Activated T-helper 17 cell treated with anti-CD3 and anti-CD28 coated beads, Interleukin-2, amount 50 U/mL, for 72 hours (primary cell): ENCODE results near the gene EIF4G3. TPM values are rescaled to one million over a fixed set of nuclear protein-coding genes. Genes with fewer than 3 reads are reported as not detected.
A peak's percentile ranks its signal among the peaks of the same experiment; 100 is the strongest.
"Not testable (repeated sequence)": the region's sequence is repeated elsewhere in the genome, so short reads cannot be mapped to it uniquely, and the experiment has no call there.

Experiments
- ATAC-seq: fragments of 150-1000 bp; cut with Tn5 transposase; replicated peaks from 2 replicates; pipeline ENCODE4 v1.10.0; 2021; ENCODE audit warnings: mild to moderate bottlenecking, moderate library complexity
- H3K27ac Mint-ChIP-seq: one replicate; pipeline ENCODE4 v1.8.0; 2022; ENCODE audit warnings: mixed read lengths
- H3K27me3 Mint-ChIP-seq: one replicate; pipeline ENCODE4 v1.8.0; 2022; ENCODE audit warnings: mixed read lengths
- H3K36me3 Mint-ChIP-seq: one replicate; pipeline ENCODE4 v1.8.0; 2022; ENCODE audit warnings: low read depth, mild to moderate bottlenecking, mixed read lengths
- H3K4me1 Mint-ChIP-seq: one replicate; pipeline ENCODE4 v1.8.0; 2022; ENCODE audit warnings: mixed read lengths
- H3K4me3 Mint-ChIP-seq: one replicate; pipeline ENCODE4 v1.8.0; 2022; ENCODE audit warnings: mild to moderate bottlenecking, mixed read lengths
- H3K9me3 Mint-ChIP-seq: one replicate; pipeline ENCODE4 v1.8.0; 2022; ENCODE audit warnings: mixed read lengths
- total RNA-seq, 2 donors: library from RNA; stranded (reverse); gene quantifications; one replicate each; pipeline ENCODE4 v1.2.3, GENCODE V29; 2022

EIF4G3 gene
- total RNA-seq, 2 donors from 2014 or later, result 32.9 to 56.2 TPM

GRCh38 chr1:20834192-20834591 lies 342.5 kb downstream of the EIF4G3 start:
- Mint-ChIP-seq H3K27me3 (no peaks in the 10 kb centered on the region), H3K36me3 (peaks cover 38% of the 10 kb centered on the region), H3K27ac (no peak overlapping the region), H3K4me3 (no peak overlapping the region), H3K9me3 (no peaks in the 10 kb centered on the region), H3K4me1 (no peaks in the 10 kb centered on the region)
- ATAC-seq, result no peak

DNA sequence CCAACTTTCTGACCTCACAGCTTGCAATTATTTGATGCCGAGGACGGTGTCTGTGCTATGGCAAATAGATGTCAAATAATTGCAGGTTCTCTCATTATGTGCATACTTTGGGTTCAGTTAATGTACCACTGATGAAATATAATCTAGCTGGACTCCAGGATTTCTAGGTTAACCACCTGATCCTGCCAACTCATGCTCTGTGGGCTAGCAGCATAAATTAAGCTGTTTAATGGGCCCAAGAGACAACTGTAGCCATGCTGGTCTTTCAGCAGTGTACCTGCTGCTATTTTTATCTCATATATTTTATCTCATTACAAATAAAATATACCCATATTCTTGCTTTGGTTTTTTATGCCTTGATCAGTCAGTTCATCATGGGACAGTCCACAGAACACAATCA lies 346.3 kb downstream of the EIF4G3 start:
- ATAC-seq, result no peak
- Mint-ChIP-seq H3K9me3 (no peaks in the 10 kb centered on the region), H3K36me3 (peaks cover 50% of the 10 kb centered on the region), H3K4me1 (no peaks in the 10 kb centered on the region), H3K27me3 (no peaks in the 10 kb centered on the region), H3K27ac (no peak overlapping the region), H3K4me3 (no peak overlapping the region)

- no peak for ATAC-seq
- no peak overlapping the region for H3K27ac Mint-ChIP-seq
- H3K9me3 Mint-ChIP-seq, result no peaks in the 10 kb centered on the region
- H3K36me3 Mint-ChIP-seq, result peaks cover 50% of the 10 kb centered on the region
- no peak overlapping the region for H3K4me3 Mint-ChIP-seq
- H3K4me1 Mint-ChIP-seq, result no peaks in the 10 kb centered on the region
- no peaks in the 10 kb centered on the region for H3K27me3 Mint-ChIP-seq
Observed at GRCh38 chr1:20829946-20830345, 346.8 kb downstream of the EIF4G3 start.

- no peaks in the 10 kb centered on the region for H3K27me3 Mint-ChIP-seq
- ATAC-seq, result no peak
- H3K9me3 Mint-ChIP-seq, result no peaks in the 10 kb centered on the region
- H3K4me3 Mint-ChIP-seq, result no peak overlapping the region
- H3K27ac Mint-ChIP-seq, result no peak overlapping the region
- peaks cover 51% of the 10 kb centered on the region for H3K36me3 Mint-ChIP-seq
- H3K4me1 Mint-ChIP-seq, result no peaks in the 10 kb centered on the region
Observed at GRCh38 chr1:20829531-20829930, 347.2 kb downstream of the EIF4G3 start.

DNA sequence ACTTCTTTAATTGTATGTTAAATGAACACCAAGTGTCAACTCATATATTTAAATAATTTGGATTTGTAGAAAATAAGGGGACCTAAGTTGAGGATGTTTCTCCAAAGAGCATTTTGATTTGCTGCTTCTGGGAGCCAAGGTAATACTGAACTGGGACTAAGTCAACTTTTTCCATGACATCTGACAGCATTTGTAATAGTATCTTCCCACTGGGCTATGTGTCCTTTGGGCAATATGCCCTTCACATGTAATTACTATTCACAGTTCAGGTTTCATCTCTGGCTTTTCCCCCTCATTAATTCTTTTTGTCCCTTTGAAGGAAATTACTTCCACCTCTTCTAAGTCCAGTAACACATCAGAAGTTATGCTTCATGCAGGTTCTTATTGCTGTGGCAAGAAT lies 352.9 kb downstream of the EIF4G3 start:
- no peak overlapping the region for H3K27ac Mint-ChIP-seq
- no peaks in the 10 kb centered on the region for H3K9me3 Mint-ChIP-seq
- ATAC-seq, result no peak
- peaks cover 62% of the 10 kb centered on the region for H3K36me3 Mint-ChIP-seq
- no peak overlapping the region for H3K4me3 Mint-ChIP-seq
- no peaks in the 10 kb centered on the region for H3K27me3 Mint-ChIP-seq
- no peaks in the 10 kb centered on the region for H3K4me1 Mint-ChIP-seq

DNA sequence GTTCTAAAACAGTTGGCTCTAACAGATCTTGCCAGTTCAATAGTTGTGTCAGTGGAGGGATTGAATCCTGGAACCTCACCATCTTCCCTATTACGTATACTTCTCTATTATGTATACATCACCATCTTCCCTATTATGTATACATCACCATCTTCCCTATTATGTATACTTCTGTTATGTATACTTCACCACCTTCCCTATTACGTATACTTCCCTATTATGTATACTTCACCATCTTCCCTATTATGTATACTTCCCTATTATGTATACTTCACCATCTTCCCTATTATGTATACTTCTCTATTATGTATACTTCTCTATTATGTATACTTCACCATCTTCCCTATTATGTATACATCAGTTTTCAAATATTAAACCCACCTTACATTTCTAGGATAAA lies 355.2 kb downstream of the EIF4G3 start:
- no peaks in the 10 kb centered on the region for H3K27me3 Mint-ChIP-seq
- H3K9me3 Mint-ChIP-seq, result no peaks in the 10 kb centered on the region
- peaks cover 52% of the 10 kb centered on the region for H3K36me3 Mint-ChIP-seq
- H3K4me3 Mint-ChIP-seq, result no peak overlapping the region
- no peaks in the 10 kb centered on the region for H3K4me1 Mint-ChIP-seq
- no peak for ATAC-seq
- no peak overlapping the region for H3K27ac Mint-ChIP-seq

DNA sequence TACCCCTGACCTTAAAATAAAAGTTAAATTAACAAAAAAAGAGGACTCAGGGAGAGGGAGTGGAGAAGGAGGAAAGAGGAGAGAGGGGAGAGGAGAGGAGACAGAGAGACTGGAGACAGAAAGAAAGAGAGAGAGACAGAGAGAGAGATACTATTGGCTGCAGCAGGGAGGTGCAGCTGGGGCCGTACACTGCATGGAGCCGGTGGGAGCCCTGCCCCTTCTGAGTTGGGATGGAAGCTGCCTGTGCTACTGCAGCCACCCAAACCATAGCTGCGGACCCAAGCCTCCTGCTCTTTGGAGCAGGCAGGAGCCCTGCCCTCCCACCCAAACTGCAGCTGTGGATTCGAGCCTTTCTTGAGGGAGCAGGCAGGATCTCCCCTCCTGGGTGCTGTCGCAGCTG lies 356.9 kb downstream of the EIF4G3 start:
- Mint-ChIP-seq H3K27ac (peak overlapping the region; percentile 23), H3K4me1 (no peaks in the 10 kb centered on the region), H3K4me3 (no peak overlapping the region), H3K36me3 (peaks cover 43% of the 10 kb centered on the region), H3K27me3 (no peaks in the 10 kb centered on the region), H3K9me3 (no peaks in the 10 kb centered on the region)
- no peak for ATAC-seq

GRCh38 chr1:20814534-20814871 lies 362.2 kb downstream of the EIF4G3 start:
- peaks cover 21% of the 10 kb centered on the region for H3K36me3 Mint-ChIP-seq
- H3K4me1 Mint-ChIP-seq, result no peaks in the 10 kb centered on the region
- H3K9me3 Mint-ChIP-seq, result no peaks in the 10 kb centered on the region
- no peak for ATAC-seq
- no peak overlapping the region for H3K27ac Mint-ChIP-seq
- no peak overlapping the region for H3K4me3 Mint-ChIP-seq
- H3K27me3 Mint-ChIP-seq, result no peaks in the 10 kb centered on the region

- Mint-ChIP-seq H3K27me3 (no peaks in the 10 kb centered on the region), H3K9me3 (no peaks in the 10 kb centered on the region), H3K4me1 (no peaks in the 10 kb centered on the region), H3K27ac (no peak overlapping the region), H3K36me3 (peaks cover 19% of the 10 kb centered on the region), H3K4me3 (no peak overlapping the region)
- ATAC-seq, result no peak
Observed at GRCh38 chr1:20811916-20812315, 364.8 kb downstream of the EIF4G3 start.

DNA sequence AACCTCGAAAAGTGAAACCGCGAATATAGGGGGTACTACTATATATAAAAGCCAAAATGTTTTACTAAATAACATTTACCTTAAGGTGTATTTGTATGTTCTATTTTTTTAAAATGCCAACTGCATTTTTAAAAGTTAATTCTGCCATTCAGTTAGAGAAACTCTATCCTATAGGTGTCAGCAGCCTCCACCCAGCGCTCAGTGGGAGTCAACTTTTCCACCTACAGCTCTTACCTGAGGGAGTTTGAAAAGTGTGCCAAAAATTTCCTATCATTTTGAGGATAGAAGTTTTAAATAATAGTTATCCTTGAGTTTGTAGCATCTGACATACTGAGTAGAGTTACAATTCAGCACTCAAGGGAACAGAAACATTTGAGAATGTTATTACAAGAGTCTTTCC lies 383.5 kb downstream of the EIF4G3 start:
- Mint-ChIP-seq H3K36me3 (no peaks in the 10 kb centered on the region), H3K4me1 (no peaks in the 10 kb centered on the region), H3K27ac (no peak overlapping the region), H3K27me3 (no peaks in the 10 kb centered on the region), H3K9me3 (no peaks in the 10 kb centered on the region), H3K4me3 (no peak overlapping the region)
- ATAC-seq, result no peak

DNA sequence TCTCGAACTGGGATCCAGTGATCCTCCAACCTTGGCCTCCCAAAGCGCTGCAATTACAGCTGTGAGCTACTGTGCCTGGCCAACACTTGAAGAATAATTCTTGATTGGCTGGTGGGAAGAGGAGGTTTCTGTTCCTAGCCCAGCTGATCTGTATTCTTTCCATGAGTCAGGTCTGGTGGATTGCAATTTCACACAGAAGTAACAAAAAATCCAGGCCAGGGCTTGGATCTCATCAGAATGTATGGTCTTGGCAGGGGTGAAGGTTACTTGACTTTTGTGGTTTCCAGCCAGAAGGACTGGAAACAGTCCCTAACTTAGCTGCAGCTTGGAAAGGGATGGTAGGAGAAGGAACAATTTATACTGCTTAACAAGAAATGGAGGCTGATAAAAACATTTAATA lies 384.5 kb downstream of the EIF4G3 start:
- no peak overlapping the region for H3K27ac Mint-ChIP-seq
- no peak for ATAC-seq

DNA sequence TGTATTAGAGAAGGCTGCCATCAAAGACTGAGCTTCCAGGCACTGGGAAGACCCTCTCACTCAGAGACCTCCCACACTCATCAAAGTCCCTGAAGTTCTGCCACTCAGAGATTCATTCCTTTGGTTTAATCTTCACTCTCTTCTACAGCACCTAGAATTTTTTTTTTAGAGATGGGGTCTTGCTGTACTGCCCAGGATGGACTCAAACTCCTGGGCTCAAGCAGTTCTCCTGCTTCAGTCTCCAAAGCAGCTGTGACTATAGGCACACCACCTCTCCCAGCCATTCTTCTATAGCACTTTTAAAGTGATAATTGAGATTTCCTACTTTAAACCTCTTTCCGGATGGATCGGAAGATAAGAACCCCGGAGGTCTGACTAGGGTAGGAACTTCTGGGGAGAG lies 385.9 kb downstream of the EIF4G3 start:
- peaks cover 7% of the 10 kb centered on the region for H3K4me1 Mint-ChIP-seq
- no peak overlapping the region for H3K4me3 Mint-ChIP-seq
- H3K36me3 Mint-ChIP-seq, result peaks cover 6% of the 10 kb centered on the region
- no peaks in the 10 kb centered on the region for H3K9me3 Mint-ChIP-seq
- no peak overlapping the region for H3K27ac Mint-ChIP-seq
- no peaks in the 10 kb centered on the region for H3K27me3 Mint-ChIP-seq
- ATAC-seq, result no peak

More for the DNA sequence above, 384.5 kb downstream of the EIF4G3 start:
- Mint-ChIP-seq H3K9me3 (no peaks in the 10 kb centered on the region), H3K36me3 (no peaks in the 10 kb centered on the region), H3K27me3 (no peaks in the 10 kb centered on the region), H3K4me1 (peaks cover 7% of the 10 kb centered on the region), H3K4me3 (no peak overlapping the region)

GRCh38 chr1:20789598-20789997 lies 387.1 kb downstream of the EIF4G3 start:
- H3K9me3 Mint-ChIP-seq, ATAC-seq, H3K27me3 Mint-ChIP-seq: not testable (repeated sequence)

GRCh38 chr1:20787840-20788795 lies 388.6 kb downstream of the EIF4G3 start:
- no peak for ATAC-seq
- H3K27ac Mint-ChIP-seq, result peak overlapping the region; percentile 92
- H3K4me3 Mint-ChIP-seq, result peak overlapping the region; percentile 92
- H3K36me3 Mint-ChIP-seq, result peaks cover 13% of the 10 kb centered on the region
- no peaks in the 10 kb centered on the region for H3K9me3 Mint-ChIP-seq
- peaks cover 7% of the 10 kb centered on the region for H3K4me1 Mint-ChIP-seq
- H3K27me3 Mint-ChIP-seq, result no peaks in the 10 kb centered on the region

More at GRCh38 chr1:20789598-20789997, 387.1 kb downstream of the EIF4G3 start:
- peaks cover 13% of the 10 kb centered on the region for H3K36me3 Mint-ChIP-seq
- H3K27ac Mint-ChIP-seq, H3K4me1 Mint-ChIP-seq, H3K4me3 Mint-ChIP-seq: not testable (repeated sequence)

- no peaks in the 10 kb centered on the region for H3K9me3 Mint-ChIP-seq
- peak within 1 kb of the TSS; percentile 92 for H3K27ac Mint-ChIP-seq
- peaks cover 13% of the 10 kb centered on the region for H3K36me3 Mint-ChIP-seq
- H3K27me3 Mint-ChIP-seq, result no peaks in the 10 kb centered on the region
- ATAC-seq, result peak; percentile 69
- peak within 1 kb of the TSS; percentile 92 for H3K4me3 Mint-ChIP-seq
- peaks cover 7% of the 10 kb centered on the region for H3K4me1 Mint-ChIP-seq
Observed at GRCh38 chr1:20787029-20787839, 389.5 kb downstream of the EIF4G3 start, which contains the start of gene HP1BP3. Gene HP1BP3, minus strand, starts transcription at chr1:20787307. Its CDS starts 6,867 bp downstream, at chr1:20780440.
